Ectodermal cell (in vitro differentiated cells): Measurements from ENCODE around the gene TMIGD3.

Experiments
- H3K27ac ChIP-seq: 2 replicates; pipeline ENCODE4 v1.7.0; 2013; ENCODE audit warnings: mild to moderate bottlenecking, low read depth, low read length; ENCODE audit not compliant: insufficient read depth, poor library complexity, severe bottlenecking
- H3K27me3 ChIP-seq: 2 replicates; pipeline ENCODE4 v1.7.0; 2013; ENCODE audit warnings: mild to moderate bottlenecking, low read length; ENCODE audit not compliant: insufficient read depth, control insufficient read depth, poor library complexity, severe bottlenecking
- H3K36me3 ChIP-seq: one replicate; pipeline ENCODE4 v1.7.0; 2013; ENCODE audit warnings: low read length; ENCODE audit not compliant: control insufficient read depth, insufficient read depth
- H3K4me1 ChIP-seq: one replicate; pipeline ENCODE4 v1.7.0; 2013; ENCODE audit warnings: low read length; ENCODE audit not compliant: control insufficient read depth, insufficient read depth
- H3K4me3 ChIP-seq: 2 replicates; pipeline ENCODE4 v1.7.0; 2013; ENCODE audit warnings: low read depth, low read length, control low read depth; ENCODE audit not compliant: insufficient read depth
- H3K9me3 ChIP-seq: 2 replicates; pipeline ENCODE4 v1.7.0; 2013; ENCODE audit warnings: mild to moderate bottlenecking, low read length, moderate library complexity; ENCODE audit not compliant: control insufficient read depth
- WGBS, 2 experiments: methylation state at CpG; one replicate each; pipeline ENCODE4 v1.1.7; 2013; ENCODE audit warnings: missing lambda C conversion rate in 2 of 2; 5-methylcytosine and 5-hydroxymethylcytosine counted together

Gene TMIGD3

GRCh38 chr1:111467865-111468716, 35.3 kb downstream of the TMIGD3 start:
- no peak overlapping the region for H3K4me3 ChIP-seq
- WGBS, 2 experiments = 90 to 92% methylated on average over 2 of the region's 2 CpGs
- no peaks in the 10 kb centered on the region for H3K4me1 ChIP-seq
- H3K36me3 ChIP-seq = no peaks in the 10 kb centered on the region
- H3K9me3 ChIP-seq = no peaks in the 10 kb centered on the region
- H3K27me3 ChIP-seq = no peaks in the 10 kb centered on the region
- no peak overlapping the region for H3K27ac ChIP-seq

- H3K27ac ChIP-seq = no peak overlapping the region
- no peaks in the 10 kb centered on the region for H3K27me3 ChIP-seq
- peaks cover 8% of the 10 kb centered on the region for H3K36me3 ChIP-seq
- H3K9me3 ChIP-seq = no peaks in the 10 kb centered on the region
- 0% methylated on average over 1 of the region's 1 CpG; no CpG with 5 or more reads in 1 of the 2 experiments for WGBS, 2 experiments
- no peaks in the 10 kb centered on the region for H3K4me1 ChIP-seq
- no peak overlapping the region for H3K4me3 ChIP-seq
These were observed 37.0 kb downstream of the TMIGD3 start for GRCh38 chr1:111466480-111466879.

GRCh38 chr1:111465754-111466153, 37.7 kb downstream of the TMIGD3 start:
- no peaks in the 10 kb centered on the region for H3K9me3 ChIP-seq
- WGBS, 2 experiments = 85 to 88% methylated on average over 1 to 2 of the region's 2 CpGs
- no peak overlapping the region for H3K27ac ChIP-seq
- H3K4me3 ChIP-seq = no peak overlapping the region
- peaks cover 12% of the 10 kb centered on the region for H3K36me3 ChIP-seq
- H3K4me1 ChIP-seq = no peaks in the 10 kb centered on the region
- no peaks in the 10 kb centered on the region for H3K27me3 ChIP-seq

- Histone ChIP-seq H3K4me1 (no peaks in the 10 kb centered on the region), H3K27me3 (no peaks in the 10 kb centered on the region), H3K27ac (no peak overlapping the region), H3K36me3 (peaks cover 28% of the 10 kb centered on the region), H3K4me3 (no peak overlapping the region), H3K9me3 (no peaks in the 10 kb centered on the region)
- 95% methylated on average over 4 of the region's 4 CpGs for WGBS, 2 experiments
These were observed 40.3 kb downstream of the TMIGD3 start for GRCh38 chr1:111463029-111463683.

GRCh38 chr1:111462370-111463028, 40.9 kb downstream of the TMIGD3 start:
- H3K9me3 ChIP-seq = no peaks in the 10 kb centered on the region
- H3K36me3 ChIP-seq = peaks cover 32% of the 10 kb centered on the region
- 95 to 99% methylated on average over 3 to 4 of the region's 4 CpGs for WGBS, 2 experiments
- no peaks in the 10 kb centered on the region for H3K27me3 ChIP-seq
- no peak overlapping the region for H3K27ac ChIP-seq
- no peaks in the 10 kb centered on the region for H3K4me1 ChIP-seq
- H3K4me3 ChIP-seq = no peak overlapping the region

GRCh38 chr1:111461765-111462164, 41.7 kb downstream of the TMIGD3 start:
- WGBS, 2 experiments = 96 to 97% methylated on average over 4 to 6 of the region's 6 CpGs
- Histone ChIP-seq H3K36me3 (peaks cover 32% of the 10 kb centered on the region), H3K9me3 (no peaks in the 10 kb centered on the region), H3K4me1 (no peaks in the 10 kb centered on the region), H3K27ac (no peak overlapping the region), H3K4me3 (no peak overlapping the region), H3K27me3 (no peaks in the 10 kb centered on the region)

- no peak overlapping the region for H3K4me3 ChIP-seq
- peaks cover 24% of the 10 kb centered on the region for H3K36me3 ChIP-seq
- H3K27ac ChIP-seq = no peak overlapping the region
- H3K27me3 ChIP-seq = no peaks in the 10 kb centered on the region
- 97% methylated on average over 3 of the region's 3 CpGs; no CpG with 5 or more reads in 1 of the 2 experiments for WGBS, 2 experiments
- H3K9me3 ChIP-seq = no peaks in the 10 kb centered on the region
- peaks cover 5% of the 10 kb centered on the region for H3K4me1 ChIP-seq
These were observed 47.8 kb downstream of the TMIGD3 start for GRCh38 chr1:111455642-111456031.

GRCh38 chr1:111454859-111455641, 48.4 kb downstream of the TMIGD3 start:
- Histone ChIP-seq H3K27me3 (no peaks in the 10 kb centered on the region), H3K4me1 (peaks cover 10% of the 10 kb centered on the region), H3K9me3 (no peaks in the 10 kb centered on the region), H3K36me3 (peaks cover 24% of the 10 kb centered on the region), H3K27ac (no peak overlapping the region), H3K4me3 (no peak overlapping the region)
- 89 to 95% methylated on average over 4 to 5 of the region's 5 CpGs for WGBS, 2 experiments

- Histone ChIP-seq H3K4me1 (peaks cover 10% of the 10 kb centered on the region), H3K9me3 (no peaks in the 10 kb centered on the region), H3K27ac (no peak overlapping the region), H3K27me3 (no peaks in the 10 kb centered on the region), H3K36me3 (peaks cover 13% of the 10 kb centered on the region), H3K4me3 (no peak overlapping the region)
- 99 to 100% methylated on average over 1 to 3 of the region's 3 CpGs for WGBS, 2 experiments
These were observed 49.7 kb downstream of the TMIGD3 start for GRCh38 chr1:111453706-111454105.
